GM21360 (cell line): ENCODE measurements around the gene OSCP1.

ENCODE experiments used
- ATAC-seq: cut with Tn5 transposase; IDR thresholded peaks from one replicate; pipeline ENCODE4 v1.9.1; 2021; ENCODE audit warnings: mild to moderate bottlenecking, moderate library complexity; ENCODE audit not compliant: unreplicated experiment

The OSCP1 gene

DNA sequence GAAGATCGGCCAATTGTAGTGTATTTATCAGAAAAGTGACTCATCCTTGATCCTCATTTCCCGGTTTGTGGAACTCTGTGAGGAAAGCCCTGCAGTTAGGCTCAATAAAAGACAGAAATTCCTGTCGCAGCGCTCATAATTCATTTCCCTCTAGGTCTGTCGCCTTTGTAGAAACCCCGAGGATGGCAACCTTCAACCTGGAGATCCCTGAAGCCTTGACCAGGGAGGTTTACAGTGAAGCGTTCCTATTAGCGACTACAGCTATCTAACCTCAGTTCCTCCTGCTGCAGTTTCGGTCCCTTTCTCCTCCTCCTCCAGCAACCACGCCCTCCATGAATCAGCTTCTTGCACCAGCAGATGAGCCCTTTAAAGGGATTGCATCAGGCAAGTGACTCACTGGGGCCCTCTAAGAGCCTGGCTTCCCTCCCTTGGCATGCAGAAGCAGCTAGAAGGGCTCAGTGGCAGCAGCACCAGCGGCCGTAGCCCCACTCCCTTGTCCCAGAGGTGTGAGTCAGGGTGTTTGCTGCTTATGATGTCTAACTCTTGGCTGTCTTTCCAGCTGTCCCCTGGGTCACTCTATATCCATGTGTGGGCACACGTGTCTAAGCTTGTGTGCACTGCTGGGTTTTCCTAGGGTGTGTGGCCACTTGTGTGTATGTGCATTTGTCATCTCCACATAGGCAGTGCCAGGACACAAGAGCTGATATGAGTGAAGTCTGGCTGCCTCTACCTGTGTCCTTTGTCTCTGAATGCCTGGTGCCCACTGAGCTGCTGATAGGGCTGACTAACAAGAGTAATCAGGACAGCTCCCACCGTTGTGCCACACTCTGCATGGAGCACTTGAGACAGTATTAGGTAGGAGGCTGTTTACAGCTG, 63.7 kb downstream of the OSCP1 start:
- ATAC-seq: peak; percentile 38

GRCh38 chr1:36385410-36386264, 64.6 kb downstream of the OSCP1 start, which contains the start of gene STK40:
Gene STK40, minus strand, starts transcription at chr1:36385924. Its CDS starts 24,592 bp downstream, at chr1:36361332.
- peak; percentile 73 for ATAC-seq

DNA sequence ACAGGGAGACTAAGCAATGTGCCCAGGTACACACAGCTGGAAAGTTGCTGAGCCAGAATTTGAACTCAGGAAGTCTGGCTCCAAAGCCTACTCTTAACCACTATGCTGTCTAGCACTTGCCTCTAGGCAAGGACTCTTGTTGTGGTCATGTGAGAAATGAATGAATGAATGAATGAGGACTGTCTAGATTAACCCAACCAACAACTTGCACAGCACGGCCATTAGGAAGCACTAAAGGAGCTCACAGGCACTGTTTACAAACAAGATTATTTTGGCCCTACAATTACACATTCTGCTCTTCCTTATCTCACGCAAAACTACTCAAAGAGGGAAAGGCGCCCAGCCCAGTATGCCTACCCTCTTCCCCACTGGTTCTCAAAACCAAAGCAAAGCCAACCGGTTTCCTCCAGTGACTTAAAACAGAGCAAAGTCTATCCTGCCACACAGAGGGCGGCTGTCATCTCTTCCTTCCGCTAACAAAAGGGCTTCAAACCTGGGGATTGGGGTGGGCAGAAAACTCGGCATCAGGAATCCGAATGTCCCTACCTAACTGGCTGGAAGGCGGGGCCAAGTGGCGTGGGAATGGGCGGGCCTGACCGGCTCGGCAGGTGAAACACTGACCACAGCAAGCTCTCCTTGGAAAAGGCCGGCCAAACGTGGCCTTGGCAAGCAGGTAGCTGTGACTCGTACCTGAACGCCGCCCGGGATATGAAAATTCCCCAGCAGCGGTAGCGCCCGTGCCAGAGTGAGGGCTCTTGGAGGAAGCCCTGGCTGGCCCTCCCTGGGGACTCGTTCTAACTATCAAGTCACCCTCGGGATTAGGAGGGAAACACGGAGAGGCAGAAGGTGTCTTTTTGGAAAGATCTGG, 65.5 kb downstream of the OSCP1 start:
- ATAC-seq: no peak

DNA sequence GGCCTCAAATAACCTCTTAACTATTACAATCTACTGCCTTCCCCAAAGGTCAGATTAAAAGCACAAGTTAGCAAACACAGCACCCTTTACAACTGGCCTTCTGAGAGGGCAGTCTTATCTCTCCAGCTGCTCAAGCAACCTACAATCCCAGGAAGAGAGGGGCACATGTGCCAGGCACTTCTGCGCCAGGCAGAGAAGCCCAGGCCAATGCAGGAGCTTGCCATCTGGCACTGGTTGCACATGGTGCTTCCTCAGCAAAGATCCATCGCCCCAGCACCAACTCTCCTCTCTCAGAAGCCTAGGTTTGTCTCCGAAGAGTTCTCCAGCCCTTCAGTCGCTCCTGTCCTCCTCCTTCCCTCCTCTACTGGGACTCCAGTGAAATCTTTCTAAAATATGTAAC, 67.0 kb downstream of the OSCP1 start:
- ATAC-seq: no peak

DNA sequence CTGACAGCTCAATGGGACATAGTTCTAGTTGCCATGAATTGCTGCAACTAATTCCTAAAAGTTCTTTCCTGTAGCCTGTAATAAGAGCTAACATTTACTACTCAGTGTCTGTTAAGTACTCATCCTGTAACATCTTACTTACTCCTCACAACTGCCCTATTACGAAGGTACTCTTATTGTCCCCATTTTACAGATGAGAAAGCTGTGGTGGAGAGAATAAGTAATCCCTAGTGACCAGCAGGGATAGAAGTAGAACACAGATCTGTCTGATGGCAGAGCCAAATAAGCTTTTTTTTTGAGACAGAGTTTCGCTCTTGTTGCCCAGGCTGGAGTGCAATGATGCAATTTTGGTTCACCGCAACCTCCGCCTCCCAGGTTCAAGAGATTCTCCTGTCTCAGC, 67.6 kb downstream of the OSCP1 start:
- ATAC-seq: no peak

- ATAC-seq: no peak
These were observed 68.0 kb downstream of the OSCP1 start for GRCh38 chr1:36382231-36382630.

- ATAC-seq: no peak
These were observed 68.8 kb downstream of the OSCP1 start for GRCh38 chr1:36381405-36381804.

DNA sequence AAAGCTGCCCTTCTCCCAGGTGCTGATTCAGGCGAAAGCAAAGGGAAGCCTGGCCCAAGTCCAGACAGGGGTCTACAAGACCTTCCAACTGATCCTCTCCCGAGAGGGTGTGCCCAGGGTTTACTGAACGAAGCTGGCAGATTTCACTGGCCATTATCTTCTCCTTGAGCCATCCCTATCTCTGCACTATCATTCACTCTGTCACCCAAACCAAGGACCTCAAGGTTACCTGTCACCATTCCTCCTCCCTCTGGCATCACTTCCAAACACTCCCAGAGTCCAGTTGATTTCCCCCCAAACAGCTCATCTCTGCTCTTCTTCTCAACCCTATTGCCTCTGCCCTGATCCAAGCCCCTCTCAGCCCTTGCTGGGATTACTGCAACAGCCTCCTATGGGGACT, 69.5 kb downstream of the OSCP1 start:
- no peak for ATAC-seq

DNA sequence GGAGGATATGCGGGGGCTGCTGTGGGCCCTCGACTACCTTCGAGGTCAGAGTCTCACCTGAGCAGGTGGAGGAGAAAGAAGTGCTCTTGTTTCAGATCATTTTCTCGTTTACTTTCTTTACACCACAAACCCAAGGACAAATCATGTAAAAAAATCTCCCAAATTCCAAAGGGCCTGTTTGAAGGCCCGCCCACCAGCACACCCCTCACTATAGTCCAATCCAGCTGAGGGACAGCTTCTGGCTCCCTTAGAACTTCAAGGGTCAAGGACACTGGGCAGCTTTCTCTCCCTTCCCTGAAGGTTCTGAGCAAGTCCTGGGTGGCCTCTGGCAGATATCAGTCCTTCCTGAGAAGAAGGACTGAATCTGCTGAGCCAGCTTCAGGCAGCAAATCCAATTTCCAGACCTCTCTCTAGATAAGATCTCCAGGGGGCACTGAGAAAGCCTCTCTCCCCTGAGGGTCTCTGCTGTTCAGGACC, 70.1 kb downstream of the OSCP1 start:
- ATAC-seq: no peak

- ATAC-seq: no peak
These were observed 72.3 kb downstream of the OSCP1 start for GRCh38 chr1:36377791-36378492.

GRCh38 chr1:36372617-36373016, 77.6 kb downstream of the OSCP1 start:
- no peak for ATAC-seq

GRCh38 chr1:36369061-36369861, 81.0 kb downstream of the OSCP1 start:
- ATAC-seq: no peak
